K562 (cell line): Measurements from ENCODE around the gene PRC1. TPM values are rescaled to one million over a fixed set of nuclear protein-coding genes. Genes with fewer than 3 reads are reported as not detected.

Experiments used
- ATAC-seq: fragments of 200-7000 bp; cut with Tn5 transposase; 3 replicates; pipeline ENCODE4 v1.9.1; 2020; ENCODE audit warnings: moderate library complexity
- BruUV-seq: library from RNA; stranded (reverse); fragments of 400-500 nt; replicated peaks from 2 replicates; lab custom pipeline; 2021; lab: Mats Ljungman, UMichigan
- CTCF ChIA-PET: fragments of 300-600 bp; formaldehyde crosslinking; extraction: SDS; loops from one replicate; lab custom pipeline; 2021; ENCODE audit warnings: low intra/inter-chr PET ratio; lab: Yijun Ruan, JAX
- POLR2A ChIA-PET: fragments of 300-600, 350-650 bp; sonication (Branson Sonifier 250); formaldehyde crosslinking; extraction: SDS; loops from one replicate; lab custom pipeline; 2021; ENCODE audit warnings: antibody characterized with exemption, inconsistent platforms; lab: Yijun Ruan, JAX
- DNase-seq, 4 experiments: peaks; one replicate each; pipeline versions ENCODE4 v3.0.0 to v3.0.0-alpha.2; 2011 to 2018; ENCODE audit warnings: low spot score in 3 of 4, mixed read lengths in 3 of 4; ENCODE audit errors: extremely low read depth in 1 of 4
- FAIRE-seq: peaks from 2 replicates; lab custom pipeline; 2011; peaks lifted over from hg19 to GRCh38; lab: Jason Lieb, UNC
- H2AFZ ChIP-seq: 2 replicates; pipeline ENCODE4 v1.6.0; 2011; ENCODE audit warnings: low read depth, low read length, control low read depth, inconsistent platforms
- H3K27ac ChIP-seq: fragments of 200-600 bp; 3 replicates; pipeline ENCODE4 v1.8.0; 2011; ENCODE audit warnings: low read depth, mild to moderate bottlenecking, control low read depth, inconsistent platforms, low read length, moderate library complexity, mixed read lengths; ENCODE audit errors: extremely low read depth
- H3K27me3 ChIP-seq, 2 experiments: fragments of 300-600 bp in 1 of 2; 2 replicates in 1 of 2; 3 replicates in 1 of 2; pipeline versions ENCODE4 v1.6.0 to v1.8.0; 2011; ENCODE audit warnings: inconsistent platforms in 2 of 2, low read length in 2 of 2, mild to moderate bottlenecking in 1 of 2, mixed read lengths in 1 of 2, moderate library complexity in 1 of 2; ENCODE audit not compliant: control insufficient read depth in 2 of 2, insufficient read depth in 2 of 2
- H3K36me3 ChIP-seq: fragments of 300-600 bp; 3 replicates; pipeline ENCODE4 v1.8.0; 2011; ENCODE audit warnings: mild to moderate bottlenecking, low read length, inconsistent platforms; ENCODE audit not compliant: control insufficient read depth, insufficient read depth
- H3K4me1 ChIP-seq, 2 experiments: fragments of 200-600 bp in 1 of 2; replicated peaks in 1 of 2; 2 replicates in 1 of 2; 3 replicates in 1 of 2; pipeline versions ENCODE4 v1.5.1 to v1.8.0; 2011; ENCODE audit warnings: inconsistent platforms in 2 of 2, low read length in 2 of 2, mild to moderate bottlenecking in 1 of 2, mixed read lengths in 1 of 2, moderate library complexity in 1 of 2; ENCODE audit not compliant: control insufficient read depth in 2 of 2, insufficient read depth in 2 of 2
- H3K4me2 ChIP-seq: 2 replicates; pipeline ENCODE4 v1.6.1; 2011; ENCODE audit warnings: low read length, control low read depth, inconsistent platforms, mixed read lengths; ENCODE audit not compliant: insufficient read depth
- H3K4me3 ChIP-seq: fragments of 200-600 bp; sonication (generic), shearing (Covaris generic); 2 replicates; pipeline ENCODE4 v1.5.1; 2016; ENCODE audit warnings: control low read depth, inconsistent platforms
- H3K79me2 ChIP-seq: fragments of 200-600 bp; 3 replicates; pipeline ENCODE4 v1.8.0; 2011; ENCODE audit warnings: low read length, inconsistent platforms; ENCODE audit not compliant: control insufficient read depth, insufficient read depth
- H3K9ac ChIP-seq, 2 experiments: 2 replicates each; pipeline versions ENCODE4 v1.6.0 to v1.6.1; 2011; ENCODE audit warnings: low read depth in 2 of 2, low read length in 2 of 2, control low read depth in 1 of 2, inconsistent platforms in 1 of 2, mild to moderate bottlenecking in 1 of 2, mixed read lengths in 1 of 2; ENCODE audit not compliant: insufficient read depth in 1 of 2
- H3K9me1 ChIP-seq: one replicate; pipeline ENCODE4 v1.6.0; 2011; ENCODE audit warnings: inconsistent platforms, mild to moderate bottlenecking, low read length, moderate library complexity; ENCODE audit not compliant: control insufficient read depth, insufficient read depth
- H3K9me3 ChIP-seq: replicated peaks from 2 replicates; pipeline ENCODE4 v1.5.1; 2011; ENCODE audit warnings: low read depth, low read length, inconsistent platforms; ENCODE audit not compliant: control insufficient read depth, insufficient read depth
- H4K20me1 ChIP-seq: replicated peaks from 2 replicates; pipeline ENCODE4 v1.6.1; 2011; ENCODE audit warnings: low read length, inconsistent platforms, mixed read lengths; ENCODE audit not compliant: control insufficient read depth, insufficient read depth
- BCOR ChIP-seq: fragments of 450-650 bp; IDR thresholded peaks from 2 replicates; pipeline ENCODE4 v1.6.1; 2016
- CTCF ChIP-seq, 3 experiments: IDR thresholded peaks in 2 of 3; conservative IDR thresholded peaks in 1 of 3; 2 replicates each; pipeline ENCODE4 v1.5.1; 2011 to 2012; ENCODE audit warnings: low read length in 3 of 3, mild to moderate bottlenecking in 3 of 3, control low read depth in 2 of 3, improper control_type of control experiment in 1 of 3, inconsistent platforms in 1 of 3, low read depth in 1 of 3, mixed read lengths in 1 of 3, moderate library complexity in 1 of 3; ENCODE audit not compliant: insufficient read depth in 2 of 3
- JUND ChIP-seq, 2 experiments: IDR thresholded peaks; 2 replicates in 1 of 2; 3 replicates in 1 of 2; pipeline ENCODE4 v1.6.1; 2011; ENCODE audit warnings: borderline replicate concordance in 2 of 2, low read depth in 2 of 2, low read length in 2 of 2, improper control_type of control experiment in 1 of 2, missing biosample characterization in 1 of 2, missing genetic modification characterization in 1 of 2, missing genetic modification reagents in 1 of 2
- L3MBTL2 ChIP-seq: fragments of 450-650 bp; IDR thresholded peaks from 2 replicates; pipeline ENCODE4 v1.6.1; 2016; ENCODE audit warnings: mild to moderate bottlenecking, moderate library complexity
- MCM5 ChIP-seq: fragments of 450-650 bp; IDR thresholded peaks from 2 replicates; pipeline ENCODE4 v1.6.1; 2016; ENCODE audit warnings: low read depth
- NR2C2 ChIP-seq, 2 experiments: fragments of 200-800 bp in 1 of 2; sonication (Bioruptor generic) in 1 of 2; sonication (generic) in 1 of 2; formaldehyde crosslinking in 1 of 2; IDR thresholded peaks; 2 replicates each; pipeline versions ENCODE4 v1.6.1 to v1.8.0; 2016 to 2022; ENCODE audit warnings: mild to moderate bottlenecking in 1 of 2, missing compliant biosample characterization in 1 of 2, missing genetic modification characterization in 1 of 2, missing genetic modification reagents in 1 of 2
- NRF1 ChIP-seq, 2 experiments: fragments of 450-650 bp; IDR thresholded peaks in 1 of 2; conservative IDR thresholded peaks in 1 of 2; 2 replicates each; pipeline ENCODE4 v1.6.1; 2014; ENCODE audit warnings: mild to moderate bottlenecking in 2 of 2
- RAD21 ChIP-seq, 2 experiments: fragments of 250-450 bp in 1 of 2; fragments of 450-650 bp in 1 of 2; sonication (Bioruptor Pico) in 1 of 2; formaldehyde crosslinking in 1 of 2; IDR thresholded peaks in 1 of 2; conservative IDR thresholded peaks in 1 of 2; 2 replicates each; pipeline versions ENCODE4 v1.4.0 to v1.8.0; 2020 to 2022; ENCODE audit warnings: mild to moderate bottlenecking in 2 of 2, moderate library complexity in 1 of 2
- SREBF1 ChIP-seq: fragments of 150-350 bp; IDR thresholded peaks from 2 replicates; pipeline ENCODE4 v1.6.1; 2014; ENCODE audit warnings: antibody characterized with exemption, low read depth, low read length, borderline replicate concordance
- TEAD4 ChIP-seq, 2 experiments: sonication (generic) in 1 of 2; formaldehyde crosslinking in 1 of 2; IDR thresholded peaks; 2 replicates each; pipeline versions ENCODE4 v1.6.1 to v1.8.0; 2012 to 2022; ENCODE audit warnings: borderline replicate concordance in 1 of 2, inconsistent platforms in 1 of 2, low read length in 1 of 2, mild to moderate bottlenecking in 1 of 2, missing genetic modification reagents in 1 of 2
- ZKSCAN1 ChIP-seq: fragments of 150-350 bp; IDR thresholded peaks from 2 replicates; pipeline ENCODE4 v1.6.1; 2016; ENCODE audit warnings: low read depth, low read length
- ZNF121 ChIP-seq: sonication (generic); formaldehyde crosslinking; conservative IDR thresholded peaks from 2 replicates; pipeline ENCODE4 v1.8.0; 2022; ENCODE audit warnings: missing genetic modification reagents
- ZNF41 ChIP-seq: fragments of 250-450 bp; sonication (Bioruptor Pico); conservative IDR thresholded peaks from 2 replicates; pipeline ENCODE4 v1.4.0; 2020; ENCODE audit warnings: mild to moderate bottlenecking
- ZNF592 ChIP-seq: fragments of 450-650 bp; IDR thresholded peaks from 2 replicates; pipeline ENCODE4 v1.6.1; 2017; ENCODE audit warnings: antibody characterized with exemption, mild to moderate bottlenecking
- WGBS: fragments of 100-300 bp; shearing (Covaris generic); methylation state at CpG from one replicate; pipeline ENCODE4 v1.1.6; 2016; ENCODE audit warnings: low coverage, mixed read lengths; ENCODE audit not compliant: insufficient coverage; ENCODE audit errors: missing lambda C conversion rate; 5-methylcytosine and 5-hydroxymethylcytosine counted together
- in situ Hi-C: fragments of 300-500 bp; cut with MboI; formaldehyde crosslinking; loops from 4 replicates; pipeline ENCODE4 v1.15.0; 2018; ENCODE audit warnings: inconsistent platforms, mixed read lengths
- intact Hi-C: fragments of 100-400 bp; cut with micrococcal nuclease; formaldehyde crosslinking; loops from 2 replicates; pipeline ENCODE4 v1.14.2; 2022
- polyA plus RNA-seq, 8 experiments: library from polyadenylated mRNA; depleted of rRNA in 4 of 8; stranded (reverse) in 5 of 8; unstranded in 3 of 8; fragments of >200 nt; fragmentation: Nextera tagmentation in 2 of 8; fragmentation: Illumina TruSeq in 1 of 8; extraction: Ambion mirVana in 2 of 8; extraction: Trizol in 1 of 8; gene quantifications; 2 replicates each; pipeline versions ENCODE4 v1.2.1 to v1.2.3, GENCODE V29; 2011 to 2014; ENCODE audit warnings: inconsistent platforms in 1 of 8, missing spikeins in 1 of 8
- total RNA-seq, 7 experiments: library from RNA; depleted of rRNA in 6 of 7; stranded (reverse); fragments of >200 nt in 6 of 7; fragmentation: Illumina TruSeq in 2 of 7; extraction: Trizol in 2 of 7; gene quantifications; 2 replicates each; pipeline versions ENCODE4 v1.2.1 to v1.2.3, GENCODE V29; 2011 to 2021; ENCODE audit warnings: low replicate concordance in 1 of 7

The PRC1 gene
- total and polyA plus RNA-seq, 9 of the 15 experiments (the other 6 are each of a cell fraction or from before 2014, with no cell fraction given), result 156 to 391 (median 240) TPM

GRCh38 chr15:90946941-90947576 lies 47.3 kb downstream of the PRC1 start:
- H3K36me3 ChIP-seq, result peaks cover 89% of the 10 kb centered on the region
- in situ Hi-C loops (no loop called here), intact Hi-C loops (loop anchor here (5.0 kb wide), 1 partner anchor 85 kb away; no protein-coding TSS in a partner anchor)
- H3K9me1 ChIP-seq, result peaks cover 3% of the 10 kb centered on the region
- DNase-seq (peak in 2 of 4 experiments; percentile 58 to 65), FAIRE-seq (peak; percentile 74), ATAC-seq (peak; percentile 85)
- H3K9ac ChIP-seq, result peak overlapping the region in 1 of 2 experiments; percentile 67; a peak in 2 of 4 replicates
- no peaks in the 10 kb centered on the region for H3K79me2 ChIP-seq
- BruUV-seq, result no TSS peak
- no peaks in the 10 kb centered on the region for H3K9me3 ChIP-seq
- H3K4me3 ChIP-seq, result no peak overlapping the region
- no peak overlapping the region for H3K4me2 ChIP-seq
- no peaks in the 10 kb centered on the region for H3K27me3 ChIP-seq
- H4K20me1 ChIP-seq, result 0 out of 2 replicates have a peak, but pooled peaks cover 5% of the 10 kb centered on the region
- ChIA-PET POLR2A (interaction anchor here (0.5 to 3.0 kb wide), 10 partner anchors 9 to 288 kb away, joined by 3 to 20 read pairs (median 3); partner anchors contain the start of genes HDDC3, UNC45A and VPS33B), CTCF (no interaction called here)
- 48% methylated on average over 8 of the region's 8 CpGs for WGBS
- H3K27ac ChIP-seq, result peak overlapping the region; percentile 58; the same call in 1 of the 3 replicates
- H2AFZ ChIP-seq, result no peak overlapping the region
- H3K4me1 ChIP-seq, result peaks cover 13 to 32% of the 10 kb centered on the region in 2 experiments; a peak in 4 of 5 replicates
- TF ChIP-seq ZKSCAN1 (no peak), MCM5 (no peak), JUND (IDR thresholded peaks at IDR 0.05; ENCODE audit: borderline replicate concordance, low read depth, low read length) (0 out of 2 replicates have a peak, but pooled peaks have one; percentile 6), JUND (tag; IDR thresholded peaks at IDR 0.05; ENCODE audit: borderline replicate concordance, low read depth, low read length) (no peak), ZNF41 (CRISPR knock-in tag) (no peak), RAD21 (CRISPR knock-in tag; conservative IDR thresholded peaks at IDR 0.05 in 1 of 2, IDR thresholded peaks at IDR 0.05 in 1 of 2) (peak in 1 of 2 experiments; percentile 19; a peak in 1 of 4 replicates), NRF1 (conservative IDR thresholded peaks at IDR 0.05 in 1 of 2, IDR thresholded peaks at IDR 0.05 in 1 of 2) (peak; percentile 56 to 62), L3MBTL2 (peak; percentile 43), BCOR (peak; percentile 27; the same call in 1 of the 2 replicates), SREBF1 (no peak), CTCF (IDR thresholded peaks at IDR 0.05 in 2 of 3, conservative IDR thresholded peaks at IDR 0.05 in 1 of 3; ENCODE audit: insufficient read depth in 2 of 3, low read depth in 1 of 3, low read length in 3 of 3) (peak in 2 of 3 experiments; percentile 1 to 33; a peak in 2 of 6 replicates), NR2C2 (CRISPR knock-in tag; IDR thresholded peaks at IDR 0.05) (no peak), NR2C2 (tag; IDR thresholded peaks at IDR 0.05) (no peak), ZNF121 (CRISPR knock-in tag) (peak; percentile 98), ZNF592 (no peak), TEAD4 (IDR thresholded peaks at IDR 0.05; ENCODE audit: low read length) (no peak), TEAD4 (CRISPR knock-in tag; IDR thresholded peaks at IDR 0.05; ENCODE audit: borderline replicate concordance) (no peak)
